ENCODE measurements around the gene EGF.

The EGF gene

DNA sequence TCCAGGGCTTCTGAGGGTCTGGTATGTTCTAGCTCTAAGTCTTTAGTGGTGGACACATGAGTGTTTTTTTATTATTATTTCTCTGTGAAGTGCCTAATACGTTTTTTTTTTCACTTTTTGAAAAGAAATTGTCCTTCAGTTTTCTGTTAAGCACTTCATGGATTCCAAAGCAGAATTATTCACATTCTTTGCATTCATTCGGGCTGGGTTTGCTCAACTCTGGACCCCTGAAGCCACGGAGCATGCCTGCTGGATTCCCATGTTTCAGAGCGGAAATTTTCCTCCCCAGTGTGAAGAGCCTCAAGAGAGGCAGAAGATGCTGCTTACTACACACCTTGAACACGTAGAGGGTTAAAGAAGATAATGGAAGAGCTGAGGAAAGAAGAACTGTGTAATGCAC lies 107.5 kb downstream of the EGF start:
- DNase-seq (ENCODE audit: low spot score) = no peak
- TF ChIP-seq, protein P1, sequence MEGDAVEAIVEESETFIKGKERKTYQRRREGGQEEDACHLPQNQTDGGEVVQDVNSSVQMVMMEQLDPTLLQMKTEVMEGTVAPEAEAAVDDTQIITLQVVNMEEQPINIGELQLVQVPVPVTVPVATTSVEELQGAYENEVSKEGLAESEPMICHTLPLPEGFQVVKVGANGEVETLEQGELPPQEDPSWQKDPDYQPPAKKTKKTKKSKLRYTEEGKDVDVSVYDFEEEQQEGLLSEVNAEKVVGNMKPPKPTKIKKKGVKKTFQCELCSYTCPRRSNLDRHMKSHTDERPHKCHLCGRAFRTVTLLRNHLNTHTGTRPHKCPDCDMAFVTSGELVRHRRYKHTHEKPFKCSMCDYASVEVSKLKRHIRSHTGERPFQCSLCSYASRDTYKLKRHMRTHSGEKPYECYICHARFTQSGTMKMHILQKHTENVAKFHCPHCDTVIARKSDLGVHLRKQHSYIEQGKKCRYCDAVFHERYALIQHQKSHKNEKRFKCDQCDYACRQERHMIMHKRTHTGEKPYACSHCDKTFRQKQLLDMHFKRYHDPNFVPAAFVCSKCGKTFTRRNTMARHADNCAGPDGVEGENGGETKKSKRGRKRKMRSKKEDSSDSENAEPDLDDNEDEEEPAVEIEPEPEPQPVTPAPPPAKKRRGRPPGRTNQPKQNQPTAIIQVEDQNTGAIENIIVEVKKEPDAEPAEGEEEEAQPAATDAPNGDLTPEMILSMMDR (IDR thresholded peaks at IDR 0.05; ENCODE audit: extremely low read depth, missing control alignments) = no peak

DNA sequence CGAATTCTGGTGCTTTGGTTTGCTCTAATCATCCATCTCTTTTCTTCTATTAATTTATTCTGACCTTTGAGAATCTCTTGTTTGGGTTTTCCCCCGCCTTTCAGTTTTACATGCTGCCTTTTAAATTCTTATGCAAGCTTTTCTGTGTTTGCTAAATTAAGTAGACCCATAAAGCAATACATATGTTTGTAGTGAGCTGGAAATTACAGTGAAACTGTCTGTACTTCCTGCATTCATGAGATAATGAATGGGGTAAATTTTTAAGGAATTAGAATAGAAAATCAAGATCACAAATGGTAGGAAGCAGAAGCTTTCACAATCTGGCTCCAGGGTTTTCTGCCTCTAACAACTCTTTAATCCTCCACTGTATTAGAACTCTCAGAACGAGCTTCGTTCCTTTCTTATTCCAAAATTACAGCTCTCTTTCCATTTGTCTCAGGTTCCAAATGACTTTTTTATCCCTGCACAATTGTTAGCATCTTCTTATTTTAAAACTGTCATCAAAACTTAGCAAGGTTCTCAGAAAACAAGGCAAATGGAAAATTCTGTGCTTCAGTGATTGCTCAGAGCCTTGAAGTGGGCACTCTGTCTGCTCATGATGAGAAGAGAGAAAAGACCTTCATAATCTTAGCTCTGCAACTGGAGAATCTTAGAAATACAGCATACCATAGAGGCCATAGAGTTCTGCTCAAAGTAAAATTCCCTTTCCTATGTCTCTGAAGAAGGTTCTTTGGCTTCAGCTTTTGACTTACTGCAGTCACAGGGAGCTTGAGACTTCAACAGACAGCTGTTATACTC lies 108.2 kb downstream of the EGF start:
- TF ChIP-seq, protein P1 (IDR thresholded peaks at IDR 0.05; ENCODE audit: extremely low read depth, missing control alignments) = no peak
- DNase-seq (ENCODE audit: low spot score) = no peak

DNA sequence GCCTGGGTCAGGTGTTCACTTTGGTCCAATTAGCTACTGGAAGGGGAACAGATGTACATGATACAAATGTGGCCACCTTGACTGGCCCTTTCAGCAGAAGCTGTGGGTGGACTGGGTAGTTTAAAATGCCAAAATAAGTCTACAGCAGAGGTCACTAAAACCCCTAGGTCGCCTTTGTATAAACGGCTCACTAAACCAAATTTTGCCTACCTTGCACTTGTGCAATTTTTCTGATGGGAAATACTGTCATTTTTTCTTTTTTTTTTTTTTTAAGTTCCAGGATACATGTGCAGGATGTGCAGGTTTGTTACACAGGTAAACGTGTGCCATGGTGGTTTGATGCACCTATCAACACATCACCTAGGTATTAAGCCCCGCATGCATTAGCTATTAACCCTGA lies 109.8 kb downstream of the EGF start:
- TF ChIP-seq, protein P1 (IDR thresholded peaks at IDR 0.05; ENCODE audit: extremely low read depth, missing control alignments) = no peak
- DNase-seq (ENCODE audit: low spot score) = no peak

DNA sequence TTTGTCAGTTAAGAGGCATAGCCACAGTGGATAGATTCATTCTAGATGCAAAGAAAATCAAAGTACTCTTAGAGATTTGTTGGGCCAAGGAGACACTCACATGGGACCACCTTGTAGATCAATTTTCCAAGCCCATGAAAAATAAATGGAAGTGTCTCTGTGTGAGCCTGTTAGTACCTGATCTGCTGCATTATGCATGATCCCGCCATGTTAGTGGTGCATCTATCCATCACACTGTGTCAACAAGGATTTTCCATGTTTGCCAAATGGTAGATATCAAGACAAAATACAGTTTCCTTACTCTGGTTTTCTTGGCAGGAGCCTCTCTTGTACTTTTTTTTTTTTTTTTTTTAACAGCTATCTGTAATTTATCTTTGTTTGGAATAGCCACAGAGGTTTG lies 112.4 kb downstream of the EGF start:
- TF ChIP-seq, protein P1 (IDR thresholded peaks at IDR 0.05; ENCODE audit: extremely low read depth, missing control alignments) = no peak
- DNase-seq (ENCODE audit: low spot score) = no peak

DNA sequence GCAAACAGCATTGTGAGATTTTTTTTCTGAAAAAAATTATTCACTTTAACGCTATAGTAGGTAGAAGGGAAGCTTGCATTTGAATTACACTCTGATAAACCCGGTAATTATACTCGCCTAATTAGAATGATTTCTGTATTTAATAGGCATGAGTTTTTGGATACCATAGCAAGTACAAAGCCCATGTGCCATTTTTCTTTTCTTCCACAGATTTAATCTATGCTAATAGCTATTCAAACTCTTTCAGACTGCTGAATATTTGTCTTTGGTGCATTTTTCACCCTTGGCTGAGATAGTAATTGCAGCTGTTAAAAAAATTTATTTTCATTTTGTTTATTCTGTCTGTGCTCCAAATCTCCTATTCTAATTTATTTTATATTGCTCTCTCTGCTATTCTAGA lies 113.0 kb downstream of the EGF start:
- no peak for DNase-seq (ENCODE audit: low spot score)

DNA sequence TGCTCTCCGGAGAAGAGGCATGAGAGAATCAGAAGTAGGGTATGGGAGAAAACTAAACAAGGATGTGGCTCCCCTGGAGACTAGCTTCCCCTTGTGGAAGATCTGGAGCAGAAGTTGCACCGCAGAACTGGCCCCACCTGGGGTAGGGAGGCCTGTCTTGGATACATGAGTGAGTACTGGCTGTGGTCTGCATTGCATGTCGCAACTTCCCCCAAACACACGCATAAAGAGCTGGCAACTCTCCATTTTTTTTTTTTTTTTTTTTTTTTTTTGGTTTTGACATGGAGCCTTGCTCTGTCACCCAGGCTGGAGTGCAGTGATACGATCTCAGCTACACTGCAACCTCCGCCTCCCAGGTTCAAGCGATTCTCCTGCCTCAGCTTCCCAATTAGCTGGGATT lies 119.9 kb downstream of the EGF start:
- TF ChIP-seq, protein P1 (IDR thresholded peaks at IDR 0.05; ENCODE audit: extremely low read depth, missing control alignments) = no peak
- no peak for DNase-seq (ENCODE audit: low spot score)

More for the DNA sequence above, 113.0 kb downstream of the EGF start:
- TF ChIP-seq, protein P1 (IDR thresholded peaks at IDR 0.05; ENCODE audit: extremely low read depth, missing control alignments) = no peak

DNA sequence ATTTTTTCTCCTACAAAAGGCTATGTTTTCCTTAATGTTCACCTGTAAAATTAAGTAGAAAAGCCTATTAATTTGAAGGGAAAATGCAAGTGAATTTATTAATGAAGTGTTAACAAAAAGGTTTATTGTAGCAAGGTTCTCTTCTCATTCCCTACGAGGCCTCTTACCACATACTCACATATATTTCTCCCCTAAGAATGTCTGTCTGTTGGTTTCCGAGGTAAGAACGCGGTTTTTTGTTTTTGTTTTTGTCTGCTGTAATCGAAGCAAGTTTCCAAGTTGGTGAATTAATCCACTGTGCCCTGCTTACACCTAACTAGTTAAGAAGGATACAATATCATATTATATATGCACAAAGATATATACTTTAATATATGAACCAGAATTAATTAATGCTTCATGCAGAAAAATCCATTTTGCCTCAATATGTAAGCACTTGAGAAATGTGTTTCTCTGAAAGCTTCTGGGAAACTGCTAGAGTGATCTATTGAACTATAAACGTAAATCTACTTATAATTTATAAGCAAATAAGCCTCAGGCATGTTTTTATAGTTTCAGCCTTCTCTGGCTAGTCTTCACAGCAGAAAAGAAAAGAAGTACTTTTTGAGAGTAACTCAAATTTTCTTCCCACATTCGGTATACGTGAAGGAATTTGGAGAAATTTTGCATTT lies 120.8 kb downstream of the EGF start:
- TF ChIP-seq, protein P1 (IDR thresholded peaks at IDR 0.05; ENCODE audit: extremely low read depth, missing control alignments) = no peak
- no peak for DNase-seq (ENCODE audit: low spot score)

All from GM20000 (cell line).